OCI-LY7 (cell line): ENCODE results near the gene TMEM258. TPM values are rescaled to one million over a fixed set of nuclear protein-coding genes. Genes with fewer than 3 reads are reported as not detected.

Experiments used
- BruUV-seq: library from RNA; stranded (reverse); fragments of 400-500 nt; replicated peaks from 2 replicates; lab custom pipeline; 2021; lab: Mats Ljungman, UMichigan
- CTCF ChIA-PET: fragments of 300-600 bp; sonication (Branson Sonifier 250); formaldehyde crosslinking; loops from one replicate; lab custom pipeline; 2022; ENCODE audit warnings: antibody characterized with exemption; ENCODE audit not compliant: unreplicated experiment; lab: Charles Lee
- POLR2A ChIA-PET: fragments of 300-600 bp; sonication (Branson Sonifier 250); formaldehyde crosslinking; loops from one replicate; lab custom pipeline; 2022; ENCODE audit warnings: antibody characterized with exemption; lab: Charles Lee
- DNase-seq: peaks from one replicate; pipeline ENCODE4 v3.0.0-alpha.2; 2015; ENCODE audit warnings: low spot score
- H2AFZ ChIP-seq: fragments of 200-600 bp; sonication (generic), shearing (Covaris generic); 2 replicates; pipeline ENCODE4 v1.6.1; 2014; ENCODE audit warnings: mild to moderate bottlenecking, antibody characterized with exemption, low read length, moderate library complexity
- H3K27ac ChIP-seq: fragments of 200-600 bp; sonication (generic); 2 replicates; pipeline ENCODE4 v1.5.1; 2014; ENCODE audit warnings: mixed run types, low read depth, mild to moderate bottlenecking, moderate library complexity, low read length, inconsistent platforms; ENCODE audit not compliant: poor library complexity, severe bottlenecking
- H3K36me3 ChIP-seq: fragments of 200-600 bp; sonication (generic); 2 replicates; pipeline ENCODE4 v1.6.1; 2014; ENCODE audit warnings: mild to moderate bottlenecking, antibody characterized with exemption, low read length, moderate library complexity, mixed read lengths; ENCODE audit not compliant: insufficient read depth
- H3K4me1 ChIP-seq: fragments of 200-600 bp; sonication (generic); 2 replicates; pipeline ENCODE4 v1.5.1; 2014; ENCODE audit warnings: mild to moderate bottlenecking, low read length; ENCODE audit not compliant: insufficient read depth, poor library complexity, severe bottlenecking
- H3K4me2 ChIP-seq: fragments of 200-600 bp; sonication (generic); 2 replicates; pipeline ENCODE4 v1.6.1; 2014; ENCODE audit warnings: mild to moderate bottlenecking, low read length
- H3K4me3 ChIP-seq: fragments of 200-600 bp; sonication (generic); 2 replicates; pipeline ENCODE4 v1.5.1; 2014; ENCODE audit warnings: mild to moderate bottlenecking, low read depth, low read length; ENCODE audit not compliant: poor library complexity, severe bottlenecking
- H3K79me2 ChIP-seq: fragments of 200-600 bp; sonication (generic); 2 replicates; pipeline ENCODE4 v1.6.1; 2016; ENCODE audit warnings: low read depth, mild to moderate bottlenecking, low read length, moderate library complexity, mixed read lengths; ENCODE audit not compliant: insufficient read depth
- H3K9me2 ChIP-seq: fragments of 200-600 bp; sonication (generic); 2 replicates; pipeline ENCODE4 v1.6.1; 2016; ENCODE audit warnings: mild to moderate bottlenecking, low read length, mixed read lengths; ENCODE audit not compliant: insufficient read depth
- H3K9me3 ChIP-seq: fragments of 200-600 bp; sonication (generic); 2 replicates; pipeline ENCODE4 v1.6.1; 2014; ENCODE audit warnings: mild to moderate bottlenecking, mixed run types, low read length, mixed read lengths
- H4K20me1 ChIP-seq: fragments of 200-600 bp; sonication (generic); 2 replicates; pipeline ENCODE4 v1.6.1; 2014; ENCODE audit warnings: mild to moderate bottlenecking, antibody characterized with exemption, low read length, moderate library complexity, mixed read lengths; ENCODE audit not compliant: insufficient read depth
- CTCF ChIP-seq: fragments of 200-600 bp; sonication (generic); conservative IDR thresholded peaks from 2 replicates; pipeline ENCODE4 v1.5.1; 2014; ENCODE audit warnings: mild to moderate bottlenecking, antibody characterized with exemption, low read length, moderate library complexity, mixed read lengths
- EZH2phosphoT487 ChIP-seq: fragments of 200-600 bp; sonication (generic); IDR thresholded peaks from 2 replicates; pipeline ENCODE4 v1.6.1; 2018; ENCODE audit warnings: low read depth, borderline replicate concordance, mild to moderate bottlenecking, mixed run types, antibody characterized with exemption, low read length, moderate library complexity, mixed read lengths
- intact Hi-C: fragments of 100-400 bp; cut with micrococcal nuclease; formaldehyde crosslinking; loops from one replicate; pipeline ENCODE4 v1.10.0; 2022; ENCODE audit not compliant: unreplicated experiment
- total RNA-seq, 2 experiments: library from RNA; depleted of rRNA in 1 of 2; stranded (reverse); fragments of >200 nt in 1 of 2; shearing (Covaris generic) in 1 of 2; gene quantifications; 2 replicates each; pipeline ENCODE4 v1.2.3, GENCODE V29; 2014 to 2022

The TMEM258 gene
- total RNA-seq, 2 experiments from 2014 or later = 174 TPM

GRCh38 chr11:61751384-61751783, 41.0 kb downstream of the TMEM258 start:
- BruUV-seq = no TSS peak
- Histone ChIP-seq H4K20me1 (no peaks in the 10 kb centered on the region), H3K27ac (no peak overlapping the region), H3K9me2 (no peaks in the 10 kb centered on the region), H3K4me1 (peaks cover 2% of the 10 kb centered on the region), H3K9me3 (no peaks in the 10 kb centered on the region), H3K4me2 (no peak overlapping the region), H3K36me3 (no peaks in the 10 kb centered on the region), H2AFZ (no peak overlapping the region), H3K4me3 (no peak overlapping the region), H3K79me2 (no peaks in the 10 kb centered on the region)
- no peak for DNase-seq
- TF ChIP-seq CTCF (no peak), EZH2phosphoT487 (no peak)
- intact Hi-C loops = no loop called here
- ChIA-PET POLR2A (interaction anchor here (0.6 kb wide), 1 partner anchor 635 kb away, joined by 3 read pairs; no protein-coding TSS in a partner anchor), CTCF (no interaction called here)

- TF ChIP-seq EZH2phosphoT487 = no peak
- TF ChIP-seq CTCF = no peak
Observed at GRCh38 chr11:61750631-61751273, 41.6 kb downstream of the TMEM258 start.

GRCh38 chr11:61749591-61750217, 42.7 kb downstream of the TMEM258 start:
- H2AFZ ChIP-seq = no peak overlapping the region
- no peaks in the 10 kb centered on the region for H4K20me1 ChIP-seq
- ChIA-PET CTCF (no interaction called here), POLR2A (no interaction called here)
- no peaks in the 10 kb centered on the region for H3K9me3 ChIP-seq
- no peak for DNase-seq
- H3K4me1 ChIP-seq = no peaks in the 10 kb centered on the region
- no peak overlapping the region for H3K4me2 ChIP-seq
- no peaks in the 10 kb centered on the region for H3K9me2 ChIP-seq
- no peaks in the 10 kb centered on the region for H3K36me3 ChIP-seq
- no peak overlapping the region for H3K4me3 ChIP-seq
- no peak for TF ChIP-seq EZH2phosphoT487
- no peak for TF ChIP-seq CTCF
- H3K27ac ChIP-seq = no peak overlapping the region
- H3K79me2 ChIP-seq = no peaks in the 10 kb centered on the region
- no TSS peak for BruUV-seq
- intact Hi-C loops = loop anchor here (5.0 kb wide), 1 partner anchor 358 kb away; no protein-coding TSS in a partner anchor

More at GRCh38 chr11:61750631-61751273, 41.6 kb downstream of the TMEM258 start:
- ChIA-PET POLR2A (interaction anchor here (0.6 kb wide), 2 partner anchors 60 to 635 kb away, joined by 3 read pairs; no protein-coding TSS in a partner anchor), CTCF (interaction anchor here (0.5 kb wide), 1 partner anchor 11 kb away, joined by 4 read pairs; no protein-coding TSS in a partner anchor)
- H3K9me2 ChIP-seq = no peaks in the 10 kb centered on the region
- H3K36me3 ChIP-seq = no peaks in the 10 kb centered on the region
- no peaks in the 10 kb centered on the region for H3K9me3 ChIP-seq
- intact Hi-C loops = no loop called here
- H3K79me2 ChIP-seq = no peaks in the 10 kb centered on the region
- H3K4me1 ChIP-seq = no peaks in the 10 kb centered on the region
- no peak overlapping the region for H3K27ac ChIP-seq
- no peak overlapping the region for H2AFZ ChIP-seq
- no peak overlapping the region for H3K4me2 ChIP-seq
- no peak overlapping the region for H3K4me3 ChIP-seq
- H4K20me1 ChIP-seq = no peaks in the 10 kb centered on the region
- no TSS peak for BruUV-seq
- DNase-seq = no peak
